ENCODE data around the gene GLT1D1. TPM values are rescaled to one million over a fixed set of nuclear protein-coding genes. Genes with fewer than 3 reads are reported as not detected.

GLT1D1 gene
- total and polyA plus RNA-seq, 2 donors (not counting 3 experiments of a cell fraction or from before 2014, with no cell fraction given): not detected

- intact Hi-C loops (cut with micrococcal nuclease) (no loop called here), dilution Hi-C loops (cut with MboI; ENCODE audit: extremely low pct_ligation_motif_present, low sequenced_read_pairs) (no loop called here)
- DNase-seq (ENCODE audit: low read depth, low spot score) (no peak), FAIRE-seq (no peak)
- no peak overlapping the region for H3K4me3 ChIP-seq (replicated peaks in 1 of 3; ENCODE audit: insufficient read depth in 1 of 3, low read depth in 1 of 3, low read length in 3 of 3)
- H3K36me3 ChIP-seq (ENCODE audit: control insufficient read depth in 2 of 2, extremely low read depth in 1 of 2, insufficient read depth in 2 of 2, low read length in 2 of 2): no peaks in the 10 kb centered on the region
- H3K4me1 ChIP-seq (ENCODE audit: control insufficient read depth, extremely low read depth, insufficient read depth, low read length): no peaks in the 10 kb centered on the region
- H3K9me1 ChIP-seq (replicated peaks; ENCODE audit: control insufficient read depth, extremely low read depth, insufficient read depth, low read length): no peaks in the 10 kb centered on the region
- H3K4me2 ChIP-seq (ENCODE audit: insufficient read depth, low read length): no peak overlapping the region
- no TSS peak for BruUV-seq (replicated peaks)
- H3K27ac ChIP-seq (ENCODE audit: insufficient read depth, low read depth, low read length): no peak overlapping the region
- H3K9me3 ChIP-seq (replicated peaks; ENCODE audit: control insufficient read depth, insufficient read depth, low read length): no peaks in the 10 kb centered on the region
- POLR2A ChIA-PET: no interaction called here
- no peaks in the 10 kb centered on the region for H3K27me3 ChIP-seq (ENCODE audit: control insufficient read depth in 2 of 2, insufficient read depth in 2 of 2, low read length in 2 of 2)
- no peaks in the 10 kb centered on the region for H3K79me2 ChIP-seq (ENCODE audit: control insufficient read depth, insufficient read depth, low read length)
- CTCF ChIA-PET: interaction anchor here (1.1 kb wide), 1 partner anchor 66 kb away, joined by 3 read pairs; no protein-coding TSS in a partner anchor
- no peak overlapping the region for H2AFZ ChIP-seq (ENCODE audit: low read depth, low read length)
- TF ChIP-seq JUN (IDR thresholded peaks at IDR 0.05; ENCODE audit: borderline replicate concordance, insufficient read depth, insufficient read length, low read depth): no peak
- no peak for TF ChIP-seq POLR2AphosphoS5 (IDR thresholded peaks at IDR 0.05; ENCODE audit: insufficient read depth, low read depth, low read length)
- TF ChIP-seq POLR2A (IDR thresholded peaks at IDR 0.05; ENCODE audit: low read depth, low read length): no peak
- no peak for TF ChIP-seq GATA2 (IDR thresholded peaks at IDR 0.05; ENCODE audit: insufficient read depth, insufficient read length, low read depth, low read length)
- no peak for TF ChIP-seq EZH2 (IDR thresholded peaks at IDR 0.05; ENCODE audit: borderline replicate concordance, low read depth, low read length, severe bottlenecking)
- TF ChIP-seq MAX (IDR thresholded peaks at IDR 0.05; ENCODE audit: insufficient read depth, insufficient read length): no peak
- TF ChIP-seq FOS (IDR thresholded peaks at IDR 0.05; ENCODE audit: borderline replicate concordance, insufficient read depth, low read length): no peak
- H4K20me1 ChIP-seq (replicated peaks; ENCODE audit: control insufficient read depth, extremely low read depth, insufficient read depth, low read length): no peaks in the 10 kb centered on the region
- H3K9ac ChIP-seq (replicated peaks; ENCODE audit: extremely low read depth, insufficient read depth, low read length): no peak overlapping the region
Observed at GRCh38 chr12:128864516-128865186, 11.4 kb downstream of the GLT1D1 start.

GRCh38 chr12:128867466-128867865 lies 14.2 kb downstream of the GLT1D1 start:
- dilution Hi-C loops (cut with MboI; ENCODE audit: extremely low pct_ligation_motif_present, low sequenced_read_pairs): no loop called here

More at GRCh38 chr12:128867466-128867865, 14.2 kb downstream of the GLT1D1 start:
- H2AFZ ChIP-seq (ENCODE audit: low read depth, low read length): no peak overlapping the region
- H3K27ac ChIP-seq (ENCODE audit: insufficient read depth, low read depth, low read length): no peak overlapping the region
- DNase-seq (ENCODE audit: low read depth, low spot score) (no peak), FAIRE-seq (no peak)
- H4K20me1 ChIP-seq (replicated peaks; ENCODE audit: control insufficient read depth, extremely low read depth, insufficient read depth, low read length): no peaks in the 10 kb centered on the region
- ChIA-PET CTCF (no interaction called here), POLR2A (no interaction called here)
- no peaks in the 10 kb centered on the region for H3K27me3 ChIP-seq (ENCODE audit: control insufficient read depth in 2 of 2, insufficient read depth in 2 of 2, low read length in 2 of 2)
- no peak for TF ChIP-seq FOS (IDR thresholded peaks at IDR 0.05; ENCODE audit: borderline replicate concordance, insufficient read depth, low read length)
- TF ChIP-seq GATA2 (IDR thresholded peaks at IDR 0.05; ENCODE audit: insufficient read depth, insufficient read length, low read depth, low read length): no peak
- no peak for TF ChIP-seq POLR2A (IDR thresholded peaks at IDR 0.05; ENCODE audit: low read depth, low read length)
- no peak for TF ChIP-seq JUN (IDR thresholded peaks at IDR 0.05; ENCODE audit: borderline replicate concordance, insufficient read depth, insufficient read length, low read depth)
- TF ChIP-seq EZH2 (IDR thresholded peaks at IDR 0.05; ENCODE audit: borderline replicate concordance, low read depth, low read length, severe bottlenecking): no peak
- no peak for TF ChIP-seq MAX (IDR thresholded peaks at IDR 0.05; ENCODE audit: insufficient read depth, insufficient read length)
- no peak for TF ChIP-seq CTCF (IDR thresholded peaks at IDR 0.05; ENCODE audit: extremely low read depth in 1 of 2, insufficient read depth in 1 of 2, low read depth in 1 of 2, low read length in 2 of 2)
- no peak for TF ChIP-seq MYC (IDR thresholded peaks at IDR 0.05; ENCODE audit: low read depth, low read length)
- H3K4me1 ChIP-seq (ENCODE audit: control insufficient read depth, extremely low read depth, insufficient read depth, low read length): no peaks in the 10 kb centered on the region
- H3K9me3 ChIP-seq (replicated peaks; ENCODE audit: control insufficient read depth, insufficient read depth, low read length): no peaks in the 10 kb centered on the region
- H3K9me1 ChIP-seq (replicated peaks; ENCODE audit: control insufficient read depth, extremely low read depth, insufficient read depth, low read length): no peaks in the 10 kb centered on the region
- H3K79me2 ChIP-seq (ENCODE audit: control insufficient read depth, insufficient read depth, low read length): no peaks in the 10 kb centered on the region
- no peak overlapping the region for H3K9ac ChIP-seq (replicated peaks; ENCODE audit: extremely low read depth, insufficient read depth, low read length)
- no peaks in the 10 kb centered on the region for H3K36me3 ChIP-seq (ENCODE audit: control insufficient read depth in 2 of 2, extremely low read depth in 1 of 2, insufficient read depth in 2 of 2, low read length in 2 of 2)
- intact Hi-C loops (cut with micrococcal nuclease): no loop called here
- H3K4me2 ChIP-seq (ENCODE audit: insufficient read depth, low read length): no peak overlapping the region
- no TSS peak for BruUV-seq (replicated peaks)
- H3K4me3 ChIP-seq (replicated peaks in 1 of 3; ENCODE audit: insufficient read depth in 1 of 3, low read depth in 1 of 3, low read length in 3 of 3): no peak overlapping the region

All from endothelial cell of umbilical vein (primary cell).